K562 (cell line): ENCODE data around the gene NIFK. TPM values are rescaled to one million over a fixed set of nuclear protein-coding genes. Genes with fewer than 3 reads are reported as not detected.

ENCODE experiments used
- CTCF ChIP-seq, 3 experiments: IDR thresholded peaks in 2 of 3; conservative IDR thresholded peaks in 1 of 3; 2 replicates each; pipeline ENCODE4 v1.5.1; 2011 to 2012; ENCODE audit warnings: low read length in 3 of 3, mild to moderate bottlenecking in 3 of 3, control low read depth in 2 of 3, improper control_type of control experiment in 1 of 3, inconsistent platforms in 1 of 3, low read depth in 1 of 3, mixed read lengths in 1 of 3, moderate library complexity in 1 of 3; ENCODE audit not compliant: insufficient read depth in 2 of 3
- HMGN3 ChIP-seq: IDR thresholded peaks from 2 replicates; pipeline ENCODE4 v1.6.1; 2011; ENCODE audit warnings: borderline replicate concordance, low read depth, mild to moderate bottlenecking, mixed read lengths, low read length; ENCODE audit not compliant: insufficient read length; ENCODE audit errors: extremely low read depth
- MTF1 ChIP-seq: fragments of 250-450 bp; sonication (Bioruptor Pico); IDR thresholded peaks from 2 replicates; pipeline ENCODE4 v1.9.0; 2021; ENCODE audit warnings: moderate library complexity, mild to moderate bottlenecking, inconsistent platforms, borderline replicate concordance
- NCOA1 ChIP-seq: fragments of 450-650 bp; IDR thresholded peaks from 2 replicates; pipeline ENCODE4 v1.6.1; 2016; ENCODE audit warnings: low read depth
- NCOR1 ChIP-seq: fragments of 450-650 bp; IDR thresholded peaks from 2 replicates; pipeline ENCODE4 v1.6.1; 2016; ENCODE audit warnings: mild to moderate bottlenecking, moderate library complexity
- RAD21 ChIP-seq, 2 experiments: fragments of 250-450 bp in 1 of 2; fragments of 450-650 bp in 1 of 2; sonication (Bioruptor Pico) in 1 of 2; formaldehyde crosslinking in 1 of 2; IDR thresholded peaks in 1 of 2; conservative IDR thresholded peaks in 1 of 2; 2 replicates each; pipeline versions ENCODE4 v1.4.0 to v1.8.0; 2020 to 2022; ENCODE audit warnings: mild to moderate bottlenecking in 2 of 2, moderate library complexity in 1 of 2
- REST ChIP-seq, 2 experiments: fragments of 450-650 bp; formaldehyde crosslinking in 1 of 2; IDR thresholded peaks; 2 replicates each; pipeline versions ENCODE4 v1.4.0 to v1.6.1; 2014 to 2020; ENCODE audit warnings: mild to moderate bottlenecking in 2 of 2, borderline replicate concordance in 1 of 2, low read depth in 1 of 2
- ZHX1 ChIP-seq: fragments of 150-350 bp; conservative IDR thresholded peaks from 2 replicates; pipeline ENCODE4 v1.6.1; 2014; ENCODE audit warnings: low read length
- ZNF143 ChIP-seq: sonication (generic); formaldehyde crosslinking; IDR thresholded peaks from 2 replicates; pipeline ENCODE4 v1.9.0; 2022; ENCODE audit warnings: mild to moderate bottlenecking, missing genetic modification reagents
- ZNF639 ChIP-seq, 2 experiments: fragments of 200-800 bp in 1 of 2; sonication (Bioruptor generic) in 1 of 2; sonication (generic) in 1 of 2; formaldehyde crosslinking in 1 of 2; IDR thresholded peaks in 1 of 2; conservative IDR thresholded peaks in 1 of 2; 2 replicates each; pipeline versions ENCODE4 v1.5.0 to v1.6.1; 2016 to 2020; ENCODE audit warnings: missing compliant biosample characterization in 1 of 2, missing genetic modification characterization in 1 of 2, missing genetic modification reagents in 1 of 2
- polyA plus RNA-seq, 8 experiments: library from polyadenylated mRNA; depleted of rRNA in 4 of 8; stranded (reverse) in 5 of 8; unstranded in 3 of 8; fragments of >200 nt; fragmentation: Nextera tagmentation in 2 of 8; fragmentation: Illumina TruSeq in 1 of 8; extraction: Ambion mirVana in 2 of 8; extraction: Trizol in 1 of 8; gene quantifications; 2 replicates each; pipeline versions ENCODE4 v1.2.1 to v1.2.3, GENCODE V29; 2011 to 2014; ENCODE audit warnings: inconsistent platforms in 1 of 8, missing spikeins in 1 of 8
- total RNA-seq, 7 experiments: library from RNA; depleted of rRNA in 6 of 7; stranded (reverse); fragments of >200 nt in 6 of 7; fragmentation: Illumina TruSeq in 2 of 7; extraction: Trizol in 2 of 7; gene quantifications; 2 replicates each; pipeline versions ENCODE4 v1.2.1 to v1.2.3, GENCODE V29; 2011 to 2021; ENCODE audit warnings: low replicate concordance in 1 of 7

NIFK gene
- total and polyA plus RNA-seq, 9 of the 15 experiments (the other 6 are each of a cell fraction or from before 2014, with no cell fraction given): 60.2 to 426 (median 183) TPM

GRCh38 chr2:121748202-121748601 is 11.5 kb upstream of the NIFK start (continued):
- TF ChIP-seq REST (IDR thresholded peaks at IDR 0.05; ENCODE audit: borderline replicate concordance) (peak; percentile 46; the same call in 1 of the 2 replicates), REST (CRISPR knock-in tag; IDR thresholded peaks at IDR 0.05; ENCODE audit: low read depth) (no peak), ZNF639 (CRISPR knock-in tag; conservative IDR thresholded peaks at IDR 0.05 in 1 of 2, IDR thresholded peaks at IDR 0.05 in 1 of 2) (no peak), MTF1 (no peak), NCOR1 (0 out of 2 replicates have a peak, but pooled peaks have one; percentile 8), ZNF143 (CRISPR knock-in tag) (no peak), RAD21 (CRISPR knock-in tag; conservative IDR thresholded peaks at IDR 0.05 in 1 of 2, IDR thresholded peaks at IDR 0.05 in 1 of 2) (peak; percentile 53 to 79; a peak in 3 of 4 replicates), CTCF (IDR thresholded peaks at IDR 0.05 in 2 of 3, conservative IDR thresholded peaks at IDR 0.05 in 1 of 3; ENCODE audit: insufficient read depth in 2 of 3, low read depth in 1 of 3, low read length in 3 of 3) (peak; percentile 65 to 72 (median 66)), NCOA1 (no peak), HMGN3 (no peak), ZHX1 (no peak)
